GM18870 (cell line): ENCODE measurements around the gene MACROD2.
A peak's percentile ranks its signal among the peaks of the same experiment; 100 is the strongest.
"Not testable (repeated sequence)": the region's sequence is repeated elsewhere in the genome, so short reads cannot be mapped to it uniquely, and the experiment has no call there.

Experiments
- ATAC-seq: cut with Tn5 transposase; IDR thresholded peaks from one replicate; pipeline ENCODE4 v1.9.1; 2021; ENCODE audit warnings: moderate library complexity; ENCODE audit not compliant: unreplicated experiment

MACROD2 gene

DNA sequence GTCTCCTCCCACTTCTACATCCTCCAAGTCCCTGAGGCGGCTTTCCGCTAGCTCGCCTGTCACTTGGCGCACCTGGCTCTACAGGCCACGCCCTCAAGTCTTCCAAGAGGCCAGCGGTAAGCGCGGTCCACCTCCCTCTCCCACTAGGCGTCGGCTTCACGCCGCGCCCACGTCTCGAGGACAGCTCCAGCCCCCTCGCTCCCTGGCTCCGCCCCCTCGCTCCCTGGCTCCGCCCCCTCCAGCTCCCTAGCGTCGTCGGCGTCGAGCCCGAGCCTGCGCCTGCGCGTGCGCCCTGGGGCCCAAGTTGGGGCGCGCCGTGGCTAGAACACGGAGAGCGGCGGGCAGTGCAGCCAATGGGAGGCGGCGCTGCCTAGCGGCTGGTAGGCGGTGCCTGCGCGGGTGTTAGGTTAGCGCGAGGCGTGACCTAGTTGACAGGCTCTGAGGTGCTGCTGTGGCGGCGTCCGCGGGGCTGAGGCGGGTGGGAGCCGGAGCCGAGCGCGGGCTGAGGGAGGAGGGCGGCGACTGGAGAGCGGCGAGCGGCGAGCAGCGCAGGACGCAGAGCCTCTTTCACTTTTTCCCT, at the start of gene MACROD2:
Gene MACROD2 (plus strand): TSS at position 431 of the 580 bp plus-strand sequence.
- no peak for ATAC-seq

DNA sequence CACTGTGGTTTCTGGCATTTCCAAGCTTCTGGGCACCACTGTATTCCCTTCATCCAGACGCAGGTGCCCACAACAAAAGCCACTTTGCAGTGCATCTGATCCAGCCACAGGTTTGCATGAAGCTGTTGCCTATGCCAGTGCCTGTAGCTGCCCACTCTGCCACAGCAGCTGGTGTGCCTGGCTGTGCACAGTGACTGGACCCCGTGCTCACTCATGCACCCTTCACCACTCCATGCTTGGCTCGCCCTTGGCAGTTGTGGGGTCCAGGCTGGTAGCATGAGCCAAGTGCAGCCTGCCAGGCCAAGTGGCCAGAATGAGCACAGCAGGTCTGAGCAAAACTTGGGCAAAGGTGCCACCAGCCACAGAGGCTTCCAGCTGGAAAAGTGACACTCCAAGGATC, 47.6 kb upstream of the MACROD2 start:
- ATAC-seq: no peak

DNA sequence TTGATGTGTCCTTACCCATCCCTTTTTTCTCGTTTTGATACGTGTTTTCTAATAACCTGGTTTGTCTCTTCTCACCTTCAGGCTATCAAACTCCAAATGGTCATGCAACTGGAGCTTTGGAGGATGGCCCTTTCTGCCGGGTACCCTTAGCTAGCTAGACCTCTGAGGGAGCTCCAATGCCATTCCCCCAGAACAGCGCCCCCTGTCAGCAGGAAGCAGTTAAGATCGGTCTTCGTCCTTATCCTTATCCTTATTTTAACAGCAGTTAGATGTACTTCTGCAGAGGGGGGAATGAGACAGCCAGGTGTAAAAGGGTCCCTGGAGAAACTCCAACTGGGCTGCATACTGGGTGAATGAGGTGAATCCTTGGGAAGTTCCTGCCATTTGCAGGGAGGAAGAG, 42.1 kb upstream of the MACROD2 start:
- no peak for ATAC-seq

DNA sequence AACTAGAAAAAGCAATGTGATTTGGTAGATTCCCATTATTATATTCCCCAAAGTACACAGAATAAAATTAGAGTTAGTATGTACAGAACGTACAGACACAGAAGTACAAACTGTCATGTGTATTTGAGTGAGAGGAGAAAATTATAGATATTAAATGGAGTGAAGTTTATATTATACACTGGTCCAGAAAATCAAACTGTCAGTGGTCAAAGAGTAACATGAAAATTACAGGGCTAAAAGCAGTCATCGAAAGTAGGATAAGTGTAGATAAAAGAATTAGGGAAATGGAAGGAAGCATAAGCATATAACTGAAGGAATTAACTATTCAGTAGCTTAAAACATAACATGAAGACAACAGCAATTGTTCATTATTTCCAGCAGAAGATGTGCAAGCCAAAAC, 35.2 kb upstream of the MACROD2 start:
- no peak for ATAC-seq

DNA sequence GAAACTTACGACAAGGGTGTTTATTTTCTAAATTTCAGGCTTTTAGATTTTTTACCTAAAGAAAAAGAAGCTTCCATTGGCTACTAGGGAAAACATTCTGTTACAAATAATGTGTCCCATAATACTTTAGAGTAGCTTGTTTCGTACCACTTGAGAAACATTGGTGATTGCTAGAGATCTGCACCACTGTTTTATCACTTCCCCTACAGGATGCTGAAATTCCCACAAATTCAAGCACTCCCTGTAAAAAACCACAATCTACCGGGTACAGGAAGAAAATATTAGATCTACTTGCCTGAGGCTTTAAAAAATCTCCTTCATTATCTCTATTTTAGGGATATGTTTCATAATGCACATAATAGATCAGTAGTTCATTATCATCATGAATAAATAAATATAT, 34.8 kb upstream of the MACROD2 start:
- no peak for ATAC-seq

DNA sequence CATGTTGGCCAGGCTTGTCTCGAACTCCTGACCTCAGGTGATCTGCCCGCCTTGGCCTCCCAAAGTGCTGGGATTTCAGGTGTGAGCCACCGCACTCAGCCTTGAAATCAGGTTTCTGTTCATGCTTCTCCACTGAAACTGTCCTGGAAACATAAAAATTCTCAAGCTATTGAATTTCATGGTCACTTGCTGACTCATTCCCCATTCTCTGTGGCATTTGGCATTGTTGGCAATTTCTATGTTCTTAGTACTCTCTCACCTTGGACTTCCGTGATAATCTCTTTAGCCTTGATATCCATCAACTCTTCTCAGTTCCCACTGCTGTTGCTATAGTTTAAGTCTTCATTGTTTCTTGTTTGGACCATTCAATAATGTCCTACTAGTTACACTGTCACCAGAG, 11.1 kb upstream of the MACROD2 start:
- ATAC-seq: no peak

DNA sequence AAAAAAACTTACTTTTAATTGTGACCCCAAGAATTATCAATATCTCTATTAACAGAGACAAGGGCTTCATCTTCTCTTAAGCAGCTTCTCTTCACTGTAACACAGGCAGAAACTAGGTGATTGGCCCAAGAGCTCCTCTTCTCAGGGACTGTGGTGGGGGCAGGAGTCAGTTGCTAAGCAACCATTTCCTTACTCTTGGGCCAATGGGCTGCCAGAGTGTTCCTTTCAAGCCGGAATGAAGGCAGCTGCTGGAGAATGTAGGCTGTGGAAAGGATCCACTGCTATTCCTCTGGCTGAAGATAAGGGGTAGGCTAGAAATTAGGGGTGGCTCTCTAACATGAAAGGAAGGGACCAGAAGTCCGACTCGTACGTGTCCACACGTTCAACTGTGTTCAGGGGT, 4.9 kb upstream of the MACROD2 start, which contains the start of gene SEL1L2:
Gene SEL1L2 (minus strand): TSS at position 150 of the 400 bp plus-strand sequence. CDS start 80 bp downstream, at position 70.
- no peak for ATAC-seq

DNA sequence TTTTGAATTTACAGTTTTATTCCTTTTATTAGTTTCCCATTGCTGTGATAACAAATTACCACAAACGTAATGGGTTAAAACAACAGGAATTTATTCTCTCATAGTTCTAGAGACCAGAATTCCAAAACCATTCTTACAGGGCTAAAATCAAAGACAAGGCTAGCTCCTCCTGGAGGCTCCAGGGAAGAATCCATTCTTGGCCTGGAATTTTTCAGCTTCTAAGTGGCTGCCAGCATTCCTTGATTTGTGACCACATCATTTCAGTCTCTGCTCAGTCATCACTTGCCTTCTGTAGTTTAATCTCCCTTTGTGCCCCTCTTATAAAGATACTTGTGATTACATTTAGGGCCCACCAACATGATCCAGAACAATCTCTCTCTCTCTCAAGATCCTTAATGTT, 4.0 kb upstream of the MACROD2 start:
- no peak for ATAC-seq

DNA sequence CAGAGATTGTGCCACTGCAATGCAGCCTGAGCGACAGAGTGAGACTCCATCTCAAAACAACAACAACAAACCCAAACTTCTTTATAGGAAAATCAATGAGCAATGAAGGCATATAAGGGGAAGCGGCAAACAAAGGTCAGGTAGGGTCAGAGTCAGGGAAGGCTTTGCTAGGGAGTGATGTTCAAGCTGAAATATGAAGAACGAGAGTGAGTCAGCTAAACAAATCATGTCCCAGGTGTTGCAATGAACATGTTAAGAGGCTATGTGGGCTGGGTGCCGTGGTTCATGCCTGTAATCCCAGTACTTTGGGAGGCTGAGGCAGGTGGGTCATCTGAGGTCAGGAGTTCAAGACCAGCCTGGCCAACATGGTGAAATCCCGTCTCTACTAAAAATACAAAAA, 3.4 kb upstream of the MACROD2 start:
- not testable (repeated sequence) for ATAC-seq

DNA sequence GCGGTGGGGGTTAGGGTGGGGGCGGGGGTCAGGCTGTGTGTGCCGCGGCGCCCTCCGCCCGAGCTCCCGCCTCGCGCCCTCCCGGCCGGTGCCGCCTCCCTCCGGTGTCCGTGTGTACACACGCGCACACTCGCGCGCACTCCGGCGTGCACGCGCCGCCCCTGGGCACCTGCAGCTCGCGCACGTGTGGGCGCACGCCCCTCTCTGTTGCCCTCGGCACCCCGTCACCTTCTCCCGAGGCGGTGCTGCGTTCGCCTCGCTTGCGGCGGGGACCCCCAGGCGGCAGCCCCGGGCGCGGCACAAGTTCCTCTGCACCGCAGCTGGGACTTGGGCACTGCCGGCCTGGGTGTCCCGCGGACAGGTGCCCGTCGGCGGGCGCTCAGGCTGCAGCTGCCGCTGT, 525 bp downstream of the MACROD2 start:
- ATAC-seq: no peak

DNA sequence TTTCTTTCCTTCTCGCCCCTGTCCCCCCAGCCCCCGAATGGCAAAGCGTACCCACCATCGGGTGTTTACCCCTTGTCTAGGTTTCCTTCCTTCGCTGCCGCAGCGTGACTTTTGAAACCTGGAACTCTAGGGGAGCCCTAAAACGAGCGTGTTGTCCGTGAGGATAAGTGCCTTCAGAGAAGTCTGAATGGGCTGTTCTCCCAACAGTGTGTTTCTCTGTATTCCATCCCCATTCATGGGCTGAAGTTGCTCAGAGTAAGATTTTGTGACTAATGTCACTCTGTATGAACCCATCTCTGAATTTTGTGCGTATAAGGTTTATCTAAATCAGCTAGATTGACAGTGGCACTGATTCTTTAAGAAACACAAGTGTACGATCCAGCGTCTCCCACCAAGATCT, 949 bp downstream of the MACROD2 start:
- ATAC-seq: no peak

DNA sequence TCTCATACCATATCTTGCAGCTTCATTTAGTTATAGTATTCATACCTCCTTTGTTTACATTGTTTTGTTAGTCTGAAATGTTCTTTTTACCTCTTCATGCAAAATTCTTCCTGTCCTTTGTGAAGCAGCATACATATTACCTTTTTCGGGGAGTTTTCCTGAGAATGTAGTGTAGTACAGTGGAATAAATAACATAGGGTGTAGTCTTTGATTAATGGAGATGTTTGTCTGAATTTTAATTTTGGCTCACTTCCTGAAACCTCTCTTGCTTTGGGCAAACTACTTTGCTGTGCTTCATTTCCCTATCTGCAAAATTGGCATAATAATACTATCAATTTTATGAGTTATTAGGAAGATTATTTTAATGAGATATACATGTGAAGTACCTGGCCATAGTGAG, 5.6 kb downstream of the MACROD2 start:
- no peak for ATAC-seq

DNA sequence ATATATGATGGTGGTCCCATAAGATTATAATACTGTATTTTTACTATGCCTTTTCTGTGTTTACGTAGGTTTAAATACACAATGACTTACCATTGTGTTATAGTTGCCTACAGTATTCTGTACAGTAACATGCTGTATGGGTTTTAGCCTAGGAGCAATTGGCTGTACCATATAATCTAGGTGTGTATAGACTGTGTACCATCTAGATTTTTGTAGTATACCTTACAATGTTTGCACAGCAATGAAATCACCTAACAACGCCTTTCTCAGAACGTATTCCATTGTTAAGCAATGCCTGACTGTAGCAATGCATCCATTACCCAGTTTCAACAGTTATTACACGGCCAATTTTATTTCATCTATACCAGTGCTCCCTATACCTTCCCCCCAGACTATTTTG, 10.7 kb downstream of the MACROD2 start:
- ATAC-seq: no peak

DNA sequence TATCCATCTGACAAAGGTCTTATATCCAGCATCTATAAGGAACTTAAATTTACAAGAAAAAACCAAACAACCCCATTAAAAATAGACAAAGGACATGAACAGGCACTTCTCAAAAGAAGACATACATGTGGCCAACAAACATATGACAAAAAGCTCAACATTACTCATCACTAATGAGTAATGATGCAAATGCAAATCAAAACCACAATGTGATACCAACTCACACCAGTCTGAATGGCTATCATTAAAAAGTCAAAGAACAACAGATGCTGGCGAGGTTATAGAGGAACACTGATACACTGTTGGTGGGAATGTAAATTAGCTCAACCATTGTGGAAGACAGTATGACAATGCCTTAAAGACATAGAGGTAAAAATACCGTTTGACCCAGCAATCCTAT, 13.9 kb downstream of the MACROD2 start:
- ATAC-seq: no peak

DNA sequence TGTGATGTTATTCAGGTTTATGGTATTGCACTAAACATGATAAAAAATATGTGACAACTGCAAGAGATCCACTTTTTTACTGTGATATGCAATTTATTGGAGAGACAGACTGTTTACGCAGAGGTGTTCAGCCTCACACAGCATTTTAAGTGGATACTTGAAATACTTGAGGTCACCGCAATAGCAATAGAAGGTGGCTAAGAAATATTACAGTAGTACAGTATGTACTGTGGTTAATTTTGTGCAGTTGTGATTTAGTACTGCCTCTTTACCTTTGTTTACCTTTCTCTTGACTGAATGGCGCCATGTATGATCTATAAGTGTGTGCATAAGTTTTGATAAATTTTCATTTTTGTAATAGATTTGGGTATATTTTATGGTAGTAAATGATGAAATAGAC, 17.4 kb downstream of the MACROD2 start:
- ATAC-seq: no peak

DNA sequence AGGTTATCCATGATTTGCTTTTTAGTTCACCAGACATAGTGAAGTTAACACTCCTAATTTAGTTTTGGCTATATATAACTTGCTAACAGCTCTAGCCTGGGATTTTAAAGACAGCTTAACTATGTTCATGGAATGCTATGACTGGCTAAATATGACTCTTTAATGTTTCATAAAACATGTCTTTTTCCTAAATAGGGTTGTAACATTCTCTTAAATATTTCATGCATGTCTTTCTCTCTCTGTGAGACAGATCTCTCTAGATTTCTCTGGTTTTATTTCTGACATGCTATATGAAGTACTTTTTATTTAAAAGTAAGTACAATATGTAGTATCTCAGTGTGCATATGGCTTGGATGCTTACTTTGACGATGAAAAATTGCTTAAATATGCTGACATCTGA, 35.7 kb downstream of the MACROD2 start:
- ATAC-seq: no peak

DNA sequence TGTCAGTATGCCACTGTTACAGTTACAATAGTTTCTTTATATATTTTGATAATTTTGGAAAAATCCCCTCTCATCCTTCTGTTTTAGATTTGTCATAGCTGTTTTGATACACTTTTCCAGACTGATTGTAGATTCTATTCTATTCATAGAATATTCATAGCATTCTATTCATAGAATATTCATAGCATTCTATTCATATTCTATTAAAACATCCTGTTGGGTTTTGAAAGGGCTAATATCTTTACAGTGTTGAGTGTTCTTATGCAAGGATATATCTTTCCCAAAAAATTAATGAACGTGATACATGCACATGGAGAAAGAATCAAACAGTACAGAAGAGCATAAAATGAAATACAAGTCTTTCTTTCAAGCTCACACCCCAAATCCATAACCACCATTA, 38.0 kb downstream of the MACROD2 start:
- no peak for ATAC-seq

DNA sequence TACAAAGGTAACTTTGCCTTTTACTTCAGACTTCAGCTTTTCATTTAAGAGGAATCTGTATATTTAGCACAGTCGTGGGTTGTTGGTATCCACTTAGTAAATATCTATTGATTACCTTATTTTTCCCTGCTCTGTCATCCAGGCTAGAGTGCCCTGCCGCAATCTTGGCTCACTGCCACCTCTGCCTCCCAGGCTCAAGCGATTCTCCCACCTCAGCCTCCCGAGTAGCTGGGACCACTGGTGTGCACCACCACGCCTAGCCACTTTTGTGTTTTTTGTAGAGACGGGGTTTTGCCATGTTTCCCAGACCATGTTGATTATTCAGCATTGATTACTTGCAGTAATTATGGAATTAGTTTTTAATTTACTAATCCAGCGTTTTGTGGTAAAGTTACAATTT, 41.3 kb downstream of the MACROD2 start:
- ATAC-seq: no peak

DNA sequence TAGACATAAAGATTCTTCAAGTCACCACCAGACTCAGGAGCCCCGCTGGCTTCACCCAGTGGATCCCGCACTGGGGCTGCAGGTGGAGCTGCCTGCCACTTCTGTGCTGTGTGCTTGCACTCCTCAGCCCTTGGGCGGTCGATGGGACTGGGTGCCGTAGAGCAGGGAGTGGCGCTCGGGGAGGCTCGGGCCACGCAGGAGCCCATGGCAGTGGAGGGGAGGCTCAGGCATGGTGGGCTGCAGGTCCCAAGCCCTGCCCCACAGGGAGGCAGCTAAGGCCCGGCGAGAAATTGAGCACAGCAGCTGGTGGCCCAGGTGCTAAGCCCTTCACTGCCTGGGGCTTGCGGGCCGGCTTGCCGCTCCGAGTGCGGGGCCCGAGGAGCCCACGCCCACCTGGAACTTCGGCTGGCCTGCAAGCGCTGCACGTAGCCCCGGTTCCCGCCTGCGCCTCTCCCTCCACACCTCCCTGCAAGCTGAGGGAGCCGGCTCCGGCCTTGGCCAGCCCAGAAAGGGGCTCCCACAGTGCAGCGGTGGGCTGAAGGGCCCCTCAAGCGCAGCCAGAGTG, 49.5 kb downstream of the MACROD2 start:
- ATAC-seq: not testable (repeated sequence)

DNA sequence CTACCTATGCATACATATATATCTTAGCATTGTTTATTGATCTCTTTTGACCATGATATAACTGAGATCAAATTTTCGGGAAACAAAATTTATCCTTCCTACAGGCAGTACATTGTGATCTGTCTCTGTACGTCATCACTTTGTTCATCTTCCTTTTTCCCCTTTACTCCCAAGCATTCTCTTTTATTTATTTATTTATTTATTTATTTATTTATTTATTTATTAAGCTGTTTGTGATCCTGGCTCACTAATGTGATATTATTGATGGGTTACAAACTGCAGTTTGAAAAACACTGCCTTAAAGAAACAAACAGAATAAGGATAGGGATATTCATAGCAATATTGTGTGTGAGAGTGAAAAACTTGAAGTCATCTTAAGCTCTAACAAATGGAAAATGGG, 51.2 kb downstream of the MACROD2 start:
- ATAC-seq: no peak

DNA sequence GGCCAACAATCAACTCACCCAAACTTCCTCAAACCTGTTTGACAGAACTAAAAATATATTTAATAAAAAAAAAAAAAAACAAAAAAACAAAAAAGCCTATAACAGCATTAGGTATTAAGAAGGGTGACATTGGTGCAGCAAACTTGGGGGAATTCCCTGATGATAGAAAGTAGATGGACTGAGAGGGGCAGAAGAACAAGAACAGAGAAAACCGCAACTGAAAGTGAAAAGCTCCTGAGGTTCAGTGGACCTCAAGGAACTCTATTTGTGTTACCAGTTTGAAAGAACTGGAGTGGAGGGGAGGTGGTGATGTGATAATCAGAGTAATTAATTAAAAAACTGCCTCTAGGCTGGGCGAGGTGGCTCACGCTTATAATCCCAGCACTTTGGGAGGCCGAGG, 53.8 kb downstream of the MACROD2 start:
- peak; percentile 84 for ATAC-seq

DNA sequence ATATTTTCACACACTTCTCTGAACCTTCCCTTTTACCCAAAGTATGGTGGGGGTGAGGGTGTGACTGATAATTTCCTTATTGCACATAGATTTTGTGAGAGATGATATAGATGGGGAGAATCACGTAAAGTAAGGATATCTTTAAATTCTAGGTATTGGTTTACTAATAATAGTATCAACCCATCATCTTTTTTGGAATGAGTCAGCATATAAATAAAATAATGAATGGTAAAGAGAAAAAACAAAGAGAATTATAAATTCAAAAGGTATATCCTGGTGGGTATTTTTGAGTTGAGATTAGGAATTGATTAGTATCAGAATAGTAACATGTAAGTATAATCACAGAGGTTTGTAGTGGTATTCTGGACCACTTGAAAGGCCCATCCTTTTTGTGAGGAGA, 56.1 kb downstream of the MACROD2 start:
- ATAC-seq: no peak

DNA sequence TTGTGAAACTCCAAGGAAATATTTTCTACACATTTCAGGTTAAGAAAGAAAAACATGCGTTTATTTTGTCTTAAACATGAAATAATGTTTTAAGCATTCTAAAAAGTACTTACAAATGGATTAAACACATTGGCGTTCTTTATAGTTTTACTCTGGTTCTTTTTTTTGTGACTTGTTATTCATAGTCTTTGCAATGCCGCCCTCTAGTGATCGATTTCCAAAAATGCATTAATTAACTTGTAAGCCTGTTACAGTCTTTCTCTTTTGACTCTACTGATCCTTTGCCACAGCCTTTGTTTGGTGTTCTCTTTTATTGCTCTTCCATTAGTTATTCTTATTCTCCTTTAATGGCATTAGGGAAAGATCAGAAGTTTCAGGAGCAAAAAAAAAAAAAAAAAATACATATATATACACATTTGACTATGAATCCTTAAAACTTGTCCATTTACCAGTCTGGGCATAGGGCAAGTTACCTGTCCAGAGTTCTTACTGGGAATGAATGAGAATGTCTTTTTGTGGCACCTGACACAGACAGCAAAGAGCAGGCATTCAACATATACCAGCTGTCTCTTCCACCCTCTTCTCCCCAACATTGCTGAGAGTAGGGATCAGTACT, 59.9 kb downstream of the MACROD2 start:
- no peak for ATAC-seq
